Measurements from ENCODE around the gene INPP5A.

The INPP5A gene

GRCh38 chr10:132745511-132745910 lies 207.9 kb downstream of the INPP5A start:
- no peaks in the 10 kb centered on the region for H3K79me2 ChIP-seq (ENCODE audit: control insufficient read depth, low read length)
- no peaks in the 10 kb centered on the region for H3F3A ChIP-seq (ENCODE audit: control insufficient read depth, insufficient read depth)
- peaks cover 31% of the 10 kb centered on the region for H3K9me3 ChIP-seq (ENCODE audit: control insufficient read depth, insufficient read depth, low read length)
- H3K4me3 ChIP-seq (ENCODE audit: low read length) = no peak overlapping the region
- H3K36me3 ChIP-seq (ENCODE audit: control insufficient read depth, low read length) = no peaks in the 10 kb centered on the region
- TF ChIP-seq CTCF (IDR thresholded peaks at IDR 0.05; ENCODE audit: low read depth, low read length, poor library complexity, severe bottlenecking) = no peak
- TF ChIP-seq EZH2phosphoT487 (IDR thresholded peaks at IDR 0.05; ENCODE audit: borderline replicate concordance, low read length) = no peak
- H3K4me2 ChIP-seq (ENCODE audit: low read length) = no peak overlapping the region
- H3K9me2 ChIP-seq (replicated peaks; ENCODE audit: control insufficient read depth, low read length) = no peaks in the 10 kb centered on the region
- no peak overlapping the region for H3K27ac ChIP-seq (ENCODE audit: low read depth, low read length)
- H3K4me1 ChIP-seq (ENCODE audit: control insufficient read depth, low read length) = no peaks in the 10 kb centered on the region
- no peaks in the 10 kb centered on the region for H3K27me3 ChIP-seq (ENCODE audit: control insufficient read depth, low read length)
- H4K20me1 ChIP-seq (ENCODE audit: control insufficient read depth, insufficient read depth, low read depth, low read length) = no peaks in the 10 kb centered on the region

DNA sequence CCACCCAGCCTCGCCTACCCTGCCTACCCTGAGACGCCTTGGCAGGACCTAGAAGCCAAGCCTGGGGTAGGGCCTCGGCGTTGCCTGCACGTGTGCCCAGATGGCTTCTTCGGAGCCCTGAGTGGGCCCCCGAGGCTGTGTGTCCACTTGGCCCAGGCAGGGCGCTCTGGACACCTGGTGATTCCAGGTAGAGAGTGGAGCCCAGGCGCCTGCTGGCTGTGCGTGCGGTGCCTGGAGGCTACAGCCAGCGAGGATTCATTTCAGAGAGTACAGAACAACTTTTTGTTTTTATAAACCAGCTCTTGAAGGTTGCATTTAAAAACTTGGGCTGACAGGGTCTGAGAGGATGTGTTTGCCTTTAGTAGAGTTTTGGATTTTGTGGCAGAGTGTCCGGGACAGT lies 208.4 kb downstream of the INPP5A start:
- no peaks in the 10 kb centered on the region for H3K4me1 ChIP-seq (ENCODE audit: control insufficient read depth, low read length)
- no peak overlapping the region for H3K4me3 ChIP-seq (ENCODE audit: low read length)
- no peak overlapping the region for H3K4me2 ChIP-seq (ENCODE audit: low read length)
- H3F3A ChIP-seq (ENCODE audit: control insufficient read depth, insufficient read depth) = no peaks in the 10 kb centered on the region
- H3K36me3 ChIP-seq (ENCODE audit: control insufficient read depth, low read length) = no peaks in the 10 kb centered on the region
- H3K9me2 ChIP-seq (replicated peaks; ENCODE audit: control insufficient read depth, low read length) = no peaks in the 10 kb centered on the region
- H3K9me3 ChIP-seq (ENCODE audit: control insufficient read depth, insufficient read depth, low read length) = peaks cover 34% of the 10 kb centered on the region
- no peak for TF ChIP-seq EZH2phosphoT487 (IDR thresholded peaks at IDR 0.05; ENCODE audit: borderline replicate concordance, low read length)
- TF ChIP-seq CTCF (IDR thresholded peaks at IDR 0.05; ENCODE audit: low read depth, low read length, poor library complexity, severe bottlenecking) = no peak
- no peak overlapping the region for H3K27ac ChIP-seq (ENCODE audit: low read depth, low read length)
- H3K79me2 ChIP-seq (ENCODE audit: control insufficient read depth, low read length) = no peaks in the 10 kb centered on the region
- no peaks in the 10 kb centered on the region for H4K20me1 ChIP-seq (ENCODE audit: control insufficient read depth, insufficient read depth, low read depth, low read length)
- no peaks in the 10 kb centered on the region for H3K27me3 ChIP-seq (ENCODE audit: control insufficient read depth, low read length)

DNA sequence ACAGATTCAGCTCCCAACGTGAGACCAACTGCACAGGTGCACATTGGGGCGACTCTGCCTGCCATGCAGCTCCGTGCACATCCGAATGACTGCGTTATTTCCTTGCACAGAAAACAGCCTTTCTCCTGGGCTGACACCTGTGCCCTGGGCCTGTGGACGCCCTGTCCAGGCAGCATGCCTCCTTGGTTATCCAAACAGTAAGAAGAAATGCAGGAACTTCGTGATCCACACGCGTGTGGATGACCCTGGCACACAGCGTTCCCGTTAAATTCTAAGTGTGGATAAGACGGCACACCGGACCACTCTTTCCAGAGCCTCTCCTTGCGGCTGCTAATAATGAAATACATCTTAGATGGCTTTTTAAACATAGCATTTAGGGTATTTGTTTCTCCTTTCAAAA lies 208.8 kb downstream of the INPP5A start:
- TF ChIP-seq CTCF (IDR thresholded peaks at IDR 0.05; ENCODE audit: low read depth, low read length, poor library complexity, severe bottlenecking) = no peak
- Histone ChIP-seq H3K4me3 (ENCODE audit: low read length) (no peak overlapping the region), H3K79me2 (ENCODE audit: control insufficient read depth, low read length) (no peaks in the 10 kb centered on the region), H3K36me3 (ENCODE audit: control insufficient read depth, low read length) (no peaks in the 10 kb centered on the region), H4K20me1 (ENCODE audit: control insufficient read depth, insufficient read depth, low read depth, low read length) (no peaks in the 10 kb centered on the region), H3K27ac (ENCODE audit: low read depth, low read length) (no peak overlapping the region), H3K9me3 (ENCODE audit: control insufficient read depth, insufficient read depth, low read length) (peaks cover 37% of the 10 kb centered on the region), H3K4me2 (ENCODE audit: low read length) (no peak overlapping the region), H3F3A (ENCODE audit: control insufficient read depth, insufficient read depth) (no peaks in the 10 kb centered on the region), H3K9me2 (replicated peaks; ENCODE audit: control insufficient read depth, low read length) (no peaks in the 10 kb centered on the region), H3K27me3 (ENCODE audit: control insufficient read depth, low read length) (no peaks in the 10 kb centered on the region), H3K4me1 (ENCODE audit: control insufficient read depth, low read length) (no peaks in the 10 kb centered on the region)

All from DOHH2 (cell line).